T-helper 17 cell (primary cell): ENCODE measurements around the gene GPR27. TPM values are rescaled to one million over a fixed set of nuclear protein-coding genes. Genes with fewer than 3 reads are reported as not detected.

Experiments
- ATAC-seq: fragments of 150-1000 bp; cut with Tn5 transposase; 2 replicates; pipeline ENCODE4 v1.10.0; 2021; ENCODE audit warnings: mild to moderate bottlenecking, moderate library complexity
- DNase-seq, 3 donors: peaks; one replicate each; pipeline versions ENCODE4 v3.0.0 to v3.0.0-alpha.2; 2020 to 2021
- H3K9me3 ChIP-seq: one replicate; pipeline ENCODE4 v1.7.0; 2013; ENCODE audit warnings: low read length, mild to moderate bottlenecking; ENCODE audit not compliant: control insufficient read depth, poor library complexity, severe bottlenecking
- H3K27ac Mint-ChIP-seq: one replicate; pipeline ENCODE4 v1.8.0; 2022; ENCODE audit warnings: mild to moderate bottlenecking, moderate library complexity, mixed read lengths
- H3K27me3 Mint-ChIP-seq: one replicate; pipeline ENCODE4 v1.8.0; 2022; ENCODE audit warnings: mixed read lengths
- H3K36me3 Mint-ChIP-seq: one replicate; pipeline ENCODE4 v1.8.0; 2022; ENCODE audit warnings: low read depth, mixed read lengths
- H3K4me1 Mint-ChIP-seq: one replicate; pipeline ENCODE4 v1.8.0; 2022; ENCODE audit warnings: mild to moderate bottlenecking, mixed read lengths
- H3K4me3 Mint-ChIP-seq: one replicate; pipeline ENCODE4 v1.8.0; 2022; ENCODE audit warnings: mild to moderate bottlenecking, moderate library complexity, mixed read lengths
- total RNA-seq, 4 donors: library from RNA in 2 of 4; stranded (reverse) in 2 of 4; gene quantifications; one replicate each; pipeline ENCODE4 v1.2.3 and lab custom pipeline; 2022 to 2026

The GPR27 gene
- total RNA-seq, 2 donors from 2014 or later = 1.0 TPM

- peak overlapping the region; percentile 96 for H3K27ac Mint-ChIP-seq
- peaks cover 72% of the 10 kb centered on the region for H3K4me1 Mint-ChIP-seq
- ATAC-seq (no peak), DNase-seq (no peak)
- H3K9me3 ChIP-seq = no peaks in the 10 kb centered on the region
- H3K36me3 Mint-ChIP-seq = peaks cover 9% of the 10 kb centered on the region
- H3K27me3 Mint-ChIP-seq = no peaks in the 10 kb centered on the region
- peak overlapping the region; percentile 78 for H3K4me3 Mint-ChIP-seq
These were observed 31.0 kb upstream of the GPR27 start for GRCh38 chr3:71722693-71723092.

GRCh38 chr3:71723452-71724170 is 30.0 kb upstream of the GPR27 start:
- H3K27me3 Mint-ChIP-seq = no peaks in the 10 kb centered on the region
- peak; percentile 50 for ATAC-seq
- H3K27ac Mint-ChIP-seq = peak overlapping the region; percentile 96
- DNase-seq = peak in 2 of 3 donors; percentile 25 to 26
- peaks cover 9% of the 10 kb centered on the region for H3K36me3 Mint-ChIP-seq
- H3K4me3 Mint-ChIP-seq = peak overlapping the region; percentile 93
- H3K9me3 ChIP-seq = no peaks in the 10 kb centered on the region
- peaks cover 67% of the 10 kb centered on the region for H3K4me1 Mint-ChIP-seq

- H3K4me1 Mint-ChIP-seq = peaks cover 66% of the 10 kb centered on the region
- peak overlapping the region; percentile 93 for H3K4me3 Mint-ChIP-seq
- no peak for ATAC-seq
- H3K9me3 ChIP-seq = no peaks in the 10 kb centered on the region
- no peaks in the 10 kb centered on the region for H3K27me3 Mint-ChIP-seq
- H3K27ac Mint-ChIP-seq = peak overlapping the region; percentile 96
- H3K36me3 Mint-ChIP-seq = peaks cover 9% of the 10 kb centered on the region
- DNase-seq = no peak
These were observed 29.5 kb upstream of the GPR27 start for GRCh38 chr3:71724171-71724453.

- H3K27me3 Mint-ChIP-seq = no peaks in the 10 kb centered on the region
- H3K4me3 Mint-ChIP-seq = peak overlapping the region; percentile 93
- DNase-seq (peak; percentile 17 to 32 (median 23)), ATAC-seq (peak; percentile 26)
- no peaks in the 10 kb centered on the region for H3K9me3 ChIP-seq
- peak overlapping the region; percentile 96 for H3K27ac Mint-ChIP-seq
- H3K36me3 Mint-ChIP-seq = peaks cover 9% of the 10 kb centered on the region
- H3K4me1 Mint-ChIP-seq = peaks cover 66% of the 10 kb centered on the region
These were observed 28.9 kb upstream of the GPR27 start for GRCh38 chr3:71724584-71725270.

GRCh38 chr3:71725271-71725991 is 28.2 kb upstream of the GPR27 start, which contains the start of gene EIF4E3:
Gene EIF4E3, minus strand, starts transcription at chr3:71725402. Its CDS starts 35 bp downstream, at chr3:71725367.
- DNase-seq (peak in 2 of 3 donors; percentile 50 to 61), ATAC-seq (peak; percentile 51)
- H3K9me3 ChIP-seq = no peaks in the 10 kb centered on the region
- Mint-ChIP-seq H3K4me1 (peaks cover 71% of the 10 kb centered on the region), H3K27me3 (no peaks in the 10 kb centered on the region), H3K36me3 (peaks cover 8% of the 10 kb centered on the region), H3K27ac (peak within 1 kb of the TSS; percentile 96), H3K4me3 (peak within 1 kb of the TSS; percentile 96)

- Mint-ChIP-seq H3K27me3 (no peaks in the 10 kb centered on the region), H3K27ac (peak overlapping the region; percentile 95), H3K4me1 (peaks cover 68% of the 10 kb centered on the region), H3K4me3 (peak overlapping the region; percentile 96), H3K36me3 (peaks cover 3% of the 10 kb centered on the region)
- ATAC-seq (peak; percentile 56), DNase-seq (peak in 2 of 3 donors; percentile 34 to 45)
- no peaks in the 10 kb centered on the region for H3K9me3 ChIP-seq
These were observed 27.5 kb upstream of the GPR27 start for GRCh38 chr3:71726146-71726545.

- no peaks in the 10 kb centered on the region for H3K36me3 Mint-ChIP-seq
- H3K27me3 Mint-ChIP-seq = no peaks in the 10 kb centered on the region
- H3K4me3 Mint-ChIP-seq = peak overlapping the region; percentile 57
- H3K9me3 ChIP-seq = no peaks in the 10 kb centered on the region
- peaks cover 52% of the 10 kb centered on the region for H3K4me1 Mint-ChIP-seq
- DNase-seq (no peak), ATAC-seq (no peak)
- peak overlapping the region; percentile 85 for H3K27ac Mint-ChIP-seq
These were observed 24.9 kb upstream of the GPR27 start for GRCh38 chr3:71728632-71729342.

GRCh38 chr3:71732637-71733036 is 21.0 kb upstream of the GPR27 start:
- peaks cover 2% of the 10 kb centered on the region for H3K36me3 Mint-ChIP-seq
- ATAC-seq = no peak
- H3K4me1 Mint-ChIP-seq = peaks cover 30% of the 10 kb centered on the region
- no peak overlapping the region for H3K27ac Mint-ChIP-seq
- no peaks in the 10 kb centered on the region for H3K9me3 ChIP-seq
- no peak for DNase-seq
- no peak overlapping the region for H3K4me3 Mint-ChIP-seq
- peaks cover 6% of the 10 kb centered on the region for H3K27me3 Mint-ChIP-seq

GRCh38 chr3:71733319-71733718 is 20.3 kb upstream of the GPR27 start:
- no peak overlapping the region for H3K4me3 Mint-ChIP-seq
- no peaks in the 10 kb centered on the region for H3K9me3 ChIP-seq
- H3K36me3 Mint-ChIP-seq = peaks cover 2% of the 10 kb centered on the region
- H3K4me1 Mint-ChIP-seq = peaks cover 27% of the 10 kb centered on the region
- peaks cover 6% of the 10 kb centered on the region for H3K27me3 Mint-ChIP-seq
- no peak overlapping the region for H3K27ac Mint-ChIP-seq
- DNase-seq (no peak), ATAC-seq (no peak)

- DNase-seq (no peak), ATAC-seq (no peak)
- Mint-ChIP-seq H3K36me3 (peaks cover 4% of the 10 kb centered on the region), H3K27ac (no peak overlapping the region), H3K4me1 (peaks cover 14% of the 10 kb centered on the region), H3K4me3 (no peak overlapping the region), H3K27me3 (peaks cover 6% of the 10 kb centered on the region)
- no peaks in the 10 kb centered on the region for H3K9me3 ChIP-seq
These were observed 18.8 kb upstream of the GPR27 start for GRCh38 chr3:71734881-71735280.

GRCh38 chr3:71742621-71743020 is 11.0 kb upstream of the GPR27 start:
- ATAC-seq (no peak), DNase-seq (no peak)
- no peak overlapping the region for H3K27ac Mint-ChIP-seq
- H3K4me3 Mint-ChIP-seq = no peak overlapping the region
- H3K27me3 Mint-ChIP-seq = no peaks in the 10 kb centered on the region
- H3K36me3 Mint-ChIP-seq = peaks cover 2% of the 10 kb centered on the region
- peaks cover 5% of the 10 kb centered on the region for H3K9me3 ChIP-seq
- H3K4me1 Mint-ChIP-seq = no peaks in the 10 kb centered on the region

- H3K4me1 Mint-ChIP-seq = no peaks in the 10 kb centered on the region
- no peaks in the 10 kb centered on the region for H3K36me3 Mint-ChIP-seq
- H3K9me3 ChIP-seq = peaks cover 5% of the 10 kb centered on the region
- DNase-seq (no peak), ATAC-seq (no peak)
- no peak overlapping the region for H3K4me3 Mint-ChIP-seq
- H3K27me3 Mint-ChIP-seq = no peaks in the 10 kb centered on the region
- no peak overlapping the region for H3K27ac Mint-ChIP-seq
These were observed 8.9 kb upstream of the GPR27 start for GRCh38 chr3:71744738-71745137.

GRCh38 chr3:71751602-71752001 is 2.1 kb upstream of the GPR27 start:
- H3K36me3 Mint-ChIP-seq = no peaks in the 10 kb centered on the region
- H3K4me3 Mint-ChIP-seq = no peak overlapping the region
- DNase-seq = no peak
- H3K9me3 ChIP-seq = no peaks in the 10 kb centered on the region
- peaks cover 4% of the 10 kb centered on the region for H3K4me1 Mint-ChIP-seq
- H3K27me3 Mint-ChIP-seq = peaks cover 33% of the 10 kb centered on the region
- no peak overlapping the region for H3K27ac Mint-ChIP-seq
- ATAC-seq = no peak
